Activated CD4-positive, alpha-beta T cell treated with anti-CD3 and anti-CD28 coated beads, Interleukin-2, amount 10 ng/mL, durations not matched to agents 7 days and 5 days (primary cell): ENCODE results near the gene NOTUM. TPM values are rescaled to one million over a fixed set of nuclear protein-coding genes. Genes with fewer than 3 reads are reported as not detected.
"Not testable (repeated sequence)": the region's sequence is repeated elsewhere in the genome, so short reads cannot be mapped to it uniquely, and the experiment has no call there.

ENCODE experiments used
- CTCF ChIA-PET: fragments of 350-600 bp; sonication (Branson Sonifier 250); formaldehyde crosslinking; loops from one replicate; lab custom pipeline; 2021; ENCODE audit warnings: antibody characterized with exemption; lab: Charles Lee
- POLR2A ChIA-PET: fragments of 350-600 bp; sonication (Branson Sonifier 250); formaldehyde crosslinking; loops from one replicate; lab custom pipeline; 2021; ENCODE audit warnings: antibody characterized with exemption; lab: Charles Lee
- DNase-seq: peaks from one replicate; pipeline ENCODE4 v3.0.0-alpha.2; 2020
- H3K27ac Mint-ChIP-seq: one replicate; pipeline ENCODE4 v1.8.0; 2021; ENCODE audit warnings: mild to moderate bottlenecking, moderate library complexity, mixed read lengths
- H3K27me3 Mint-ChIP-seq: one replicate; pipeline ENCODE4 v1.8.0; 2021; ENCODE audit warnings: mixed read lengths
- H3K36me3 Mint-ChIP-seq: one replicate; pipeline ENCODE4 v1.8.0; 2021; ENCODE audit warnings: low read depth, mixed read lengths
- H3K4me1 Mint-ChIP-seq: one replicate; pipeline ENCODE4 v1.8.0; 2021; ENCODE audit warnings: mixed read lengths
- H3K4me3 Mint-ChIP-seq: one replicate; pipeline ENCODE4 v1.8.0; 2021; ENCODE audit warnings: mild to moderate bottlenecking, moderate library complexity, mixed read lengths
- H3K9me3 Mint-ChIP-seq: one replicate; pipeline ENCODE4 v1.8.0; 2021; ENCODE audit warnings: mixed read lengths
- total RNA-seq, 2 experiments: library from RNA; stranded (reverse); gene quantifications; one replicate each; pipeline ENCODE4 v1.2.3, GENCODE V29; 2021

NOTUM gene
- total RNA-seq, 2 experiments from 2014 or later = 0.23 to 0.55 TPM

GRCh38 chr17:81956607-81957589 is 4.1 kb downstream of the NOTUM start:
- peaks cover 6% of the 10 kb centered on the region for H3K4me1 Mint-ChIP-seq
- POLR2A ChIA-PET = no interaction called here
- H3K27me3 Mint-ChIP-seq = peaks cover 14% of the 10 kb centered on the region
- CTCF ChIA-PET = no interaction called here
- H3K9me3 Mint-ChIP-seq = no peaks in the 10 kb centered on the region
- H3K36me3 Mint-ChIP-seq = no peaks in the 10 kb centered on the region
- H3K27ac Mint-ChIP-seq = no peak overlapping the region
- no peak overlapping the region for H3K4me3 Mint-ChIP-seq
- DNase-seq = no peak

DNA sequence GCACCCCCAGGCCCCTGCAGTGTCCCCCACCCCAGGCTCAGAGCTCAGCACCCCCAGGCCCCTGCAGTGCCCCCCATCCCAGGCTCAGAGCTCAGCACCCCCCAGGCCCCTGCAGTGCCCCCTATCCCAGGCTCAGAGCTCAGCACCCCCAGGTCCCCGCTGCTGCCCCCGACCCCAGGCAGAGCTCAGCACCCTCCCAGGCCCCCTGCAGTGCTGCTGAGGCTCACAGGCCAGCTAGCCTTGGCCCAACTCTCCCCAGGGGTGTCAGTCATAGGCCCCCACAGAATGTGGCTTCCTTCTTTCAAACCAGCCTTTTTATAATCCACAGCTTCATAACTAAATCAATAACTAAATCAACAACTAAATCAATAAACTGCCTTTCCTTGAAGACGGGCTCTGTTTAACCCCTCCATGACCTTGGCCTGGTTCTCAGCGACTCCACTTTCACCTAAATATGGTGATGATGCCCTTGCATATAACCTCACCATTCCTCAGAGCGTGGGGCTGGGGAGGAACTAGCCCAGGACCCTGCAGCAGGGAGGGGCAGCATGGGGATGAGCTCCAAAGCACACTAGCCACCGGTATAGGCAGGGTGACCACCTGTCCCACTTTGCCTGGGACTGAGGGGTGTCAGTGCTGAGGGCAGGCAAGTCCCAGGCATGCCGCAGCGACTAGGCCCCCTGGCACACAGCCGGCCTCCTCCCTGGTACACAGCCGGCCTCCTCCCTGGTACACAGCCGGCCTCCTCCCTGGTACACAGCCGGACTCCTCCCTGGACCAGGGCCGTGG is 5.0 kb downstream of the NOTUM start:
- ChIA-PET POLR2A (no interaction called here), CTCF (interaction anchor here (0.7 to 1.5 kb wide), 2 partner anchors 64 to 66 kb away, joined by 3 to 6 read pairs; partner anchors contain the start of genes CENPX and LRRC45)
- H3K27me3 Mint-ChIP-seq = peaks cover 14% of the 10 kb centered on the region
- H3K4me1 Mint-ChIP-seq = peaks cover 8% of the 10 kb centered on the region
- H3K27ac Mint-ChIP-seq = no peak overlapping the region
- DNase-seq = no peak
- H3K4me3 Mint-ChIP-seq = no peak overlapping the region
- H3K36me3 Mint-ChIP-seq = no peaks in the 10 kb centered on the region
- no peaks in the 10 kb centered on the region for H3K9me3 Mint-ChIP-seq

DNA sequence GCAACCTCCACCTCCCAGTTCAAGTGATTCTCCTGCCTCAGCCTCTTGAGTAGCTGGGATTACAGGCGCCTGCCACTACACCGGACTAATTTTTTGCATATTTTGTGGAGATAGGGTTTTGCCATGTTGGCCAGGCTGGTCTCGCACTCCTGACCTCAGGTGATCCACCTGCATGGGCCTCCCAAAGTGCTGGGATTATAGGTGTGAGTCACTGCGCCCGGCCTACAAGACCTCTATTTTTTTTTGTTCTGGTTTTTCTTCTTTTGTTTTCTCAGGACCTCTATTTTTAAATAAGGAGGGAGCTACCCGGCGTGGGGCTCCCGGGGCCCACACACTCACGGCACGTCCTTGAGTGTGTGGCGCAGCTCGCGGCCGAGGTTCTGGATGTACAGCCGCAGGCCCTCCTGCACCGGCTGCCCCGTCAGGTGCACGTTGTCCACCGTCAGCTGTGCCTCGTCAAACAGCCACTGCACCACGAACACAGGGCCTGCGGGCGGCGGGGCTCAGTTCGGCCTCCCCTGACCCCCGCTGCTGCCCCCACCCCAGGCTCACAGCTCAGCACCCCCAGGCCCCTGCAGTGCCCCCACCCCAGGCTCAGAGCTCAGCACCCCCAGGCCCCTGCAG is 5.8 kb downstream of the NOTUM start:
- Mint-ChIP-seq H3K27me3 (peaks cover 14% of the 10 kb centered on the region), H3K27ac (no peak overlapping the region), H3K4me3 (no peak overlapping the region), H3K9me3 (no peaks in the 10 kb centered on the region), H3K4me1 (peaks cover 8% of the 10 kb centered on the region), H3K36me3 (no peaks in the 10 kb centered on the region)
- POLR2A ChIA-PET = no interaction called here
- CTCF ChIA-PET = interaction anchor here (0.6 to 1.5 kb wide), 6 partner anchors 8 to 392 kb away, joined by 3 to 6 read pairs (median 3); partner anchors contain the start of genes CENPX, DCXR and LRRC45
- no peak for DNase-seq

GRCh38 chr17:81954131-81955057 is 6.6 kb downstream of the NOTUM start:
- H3K27me3 Mint-ChIP-seq = peaks cover 14% of the 10 kb centered on the region
- CTCF ChIA-PET = interaction anchor here (0.6 to 1.5 kb wide), 5 partner anchors 8 to 392 kb away, joined by 3 to 6 read pairs (median 3); partner anchors contain the start of genes CENPX, DCXR and LRRC45
- DNase-seq = no peak
- H3K4me3 Mint-ChIP-seq = no peak overlapping the region
- H3K36me3 Mint-ChIP-seq = no peaks in the 10 kb centered on the region
- no peaks in the 10 kb centered on the region for H3K9me3 Mint-ChIP-seq
- POLR2A ChIA-PET = no interaction called here
- peaks cover 8% of the 10 kb centered on the region for H3K4me1 Mint-ChIP-seq
- H3K27ac Mint-ChIP-seq = no peak overlapping the region

GRCh38 chr17:81953443-81953842 is 7.5 kb downstream of the NOTUM start:
- H3K36me3 Mint-ChIP-seq, H3K27me3 Mint-ChIP-seq, H3K9me3 Mint-ChIP-seq, H3K4me1 Mint-ChIP-seq, H3K4me3 Mint-ChIP-seq, DNase-seq, POLR2A ChIA-PET, H3K27ac Mint-ChIP-seq: not testable (repeated sequence)
- CTCF ChIA-PET = interaction anchor here (0.7 to 1.4 kb wide), 3 partner anchors 9 to 37 kb away, joined by 3 read pairs; no protein-coding TSS in a partner anchor

DNA sequence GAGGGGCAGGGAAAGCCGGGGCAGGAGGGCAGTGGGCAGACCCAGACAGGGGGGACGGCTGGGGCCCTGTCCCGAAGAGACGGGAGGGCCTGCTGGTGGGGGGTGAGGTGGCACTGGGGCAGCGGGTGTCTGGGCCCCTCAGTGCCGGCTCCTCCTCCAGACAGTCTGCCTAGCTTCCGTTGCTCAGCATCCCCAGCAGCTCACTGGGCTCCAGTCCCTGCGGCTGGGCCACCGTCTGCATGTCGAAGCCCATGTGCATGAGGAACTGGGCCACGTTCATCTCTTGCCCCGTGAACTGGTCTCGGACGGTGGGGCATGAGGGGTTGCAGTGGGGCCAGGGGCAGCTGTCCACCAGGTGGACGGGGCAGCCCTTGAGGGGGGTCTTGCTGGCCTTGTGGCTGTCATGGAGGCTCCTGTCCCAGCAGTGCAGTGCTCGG is 8.2 kb downstream of the NOTUM start:
- DNase-seq = no peak
- ChIA-PET POLR2A (no interaction called here), CTCF (no interaction called here)
- Mint-ChIP-seq H3K27me3 (peaks cover 2% of the 10 kb centered on the region), H3K36me3 (no peaks in the 10 kb centered on the region), H3K4me1 (peaks cover 3% of the 10 kb centered on the region), H3K4me3 (no peak overlapping the region), H3K27ac (no peak overlapping the region), H3K9me3 (no peaks in the 10 kb centered on the region)

DNA sequence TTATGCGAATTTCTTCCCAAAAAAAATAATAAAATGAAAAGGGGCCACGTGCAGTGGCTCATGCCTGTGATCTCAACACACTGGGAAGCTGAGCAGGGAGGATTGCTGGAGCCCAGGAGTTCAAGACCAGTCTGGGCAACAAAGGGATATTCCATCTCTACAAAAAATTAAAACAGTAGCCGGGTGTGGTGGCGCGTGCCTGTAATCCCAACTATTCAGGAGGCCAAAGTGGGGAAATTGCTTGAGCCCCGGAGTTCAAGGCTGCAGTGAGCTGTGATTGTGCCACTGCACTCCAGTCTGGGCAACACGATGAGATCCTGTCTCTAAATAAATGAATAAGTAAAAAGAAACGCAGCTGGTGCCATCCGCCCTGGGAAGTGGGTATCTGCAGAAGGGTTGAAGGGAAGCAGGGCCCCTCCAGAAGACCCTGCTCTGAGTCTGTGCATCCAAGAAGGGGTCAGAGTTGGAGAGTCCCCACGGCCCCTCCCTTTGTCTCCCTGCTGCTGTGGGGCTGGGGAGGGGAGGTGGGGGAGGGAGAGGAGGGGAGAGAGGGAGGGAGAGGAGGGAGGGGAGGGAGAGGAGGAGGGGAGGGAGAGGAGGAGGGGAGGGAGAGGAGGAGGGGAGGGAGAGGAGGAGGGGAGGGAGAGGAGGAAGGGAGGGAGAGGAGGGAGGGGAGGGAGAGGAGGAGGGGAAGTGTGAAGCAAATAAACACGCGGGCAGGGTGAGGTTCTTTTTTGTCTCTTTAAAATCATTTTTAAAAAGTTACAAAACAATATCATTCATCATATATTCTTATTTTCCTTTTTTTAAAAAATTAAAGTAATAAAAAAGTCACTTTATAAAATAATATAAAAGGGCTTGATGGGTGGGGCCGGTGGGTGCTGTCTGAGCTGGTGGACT is 9.0 kb downstream of the NOTUM start:
- Mint-ChIP-seq H3K4me1 (peaks cover 3% of the 10 kb centered on the region), H3K4me3 (no peak overlapping the region), H3K36me3 (no peaks in the 10 kb centered on the region), H3K27me3 (peaks cover 2% of the 10 kb centered on the region), H3K27ac (peak overlapping the region; percentile 10), H3K9me3 (no peaks in the 10 kb centered on the region)
- POLR2A ChIA-PET = no interaction called here
- CTCF ChIA-PET = interaction anchor here (0.8 to 4.1 kb wide), 2 partner anchors 8 to 289 kb away, joined by 4 to 21 read pairs; partner anchors contain the start of gene NOTUM
- no peak for DNase-seq

- no peak for DNase-seq
- Mint-ChIP-seq H3K36me3 (no peaks in the 10 kb centered on the region), H3K4me3 (no peak overlapping the region), H3K27me3 (peaks cover 2% of the 10 kb centered on the region), H3K27ac (no peak overlapping the region), H3K9me3 (no peaks in the 10 kb centered on the region), H3K4me1 (peaks cover 3% of the 10 kb centered on the region)
- CTCF ChIA-PET = interaction anchor here (0.7 to 4.1 kb wide), 3 partner anchors 10 to 342 kb away, joined by 4 to 21 read pairs (median 6); partner anchors contain the start of gene NOTUM
- POLR2A ChIA-PET = no interaction called here
Measured at GRCh38 chr17:81950501-81950900, 10.5 kb downstream of the NOTUM start.

DNA sequence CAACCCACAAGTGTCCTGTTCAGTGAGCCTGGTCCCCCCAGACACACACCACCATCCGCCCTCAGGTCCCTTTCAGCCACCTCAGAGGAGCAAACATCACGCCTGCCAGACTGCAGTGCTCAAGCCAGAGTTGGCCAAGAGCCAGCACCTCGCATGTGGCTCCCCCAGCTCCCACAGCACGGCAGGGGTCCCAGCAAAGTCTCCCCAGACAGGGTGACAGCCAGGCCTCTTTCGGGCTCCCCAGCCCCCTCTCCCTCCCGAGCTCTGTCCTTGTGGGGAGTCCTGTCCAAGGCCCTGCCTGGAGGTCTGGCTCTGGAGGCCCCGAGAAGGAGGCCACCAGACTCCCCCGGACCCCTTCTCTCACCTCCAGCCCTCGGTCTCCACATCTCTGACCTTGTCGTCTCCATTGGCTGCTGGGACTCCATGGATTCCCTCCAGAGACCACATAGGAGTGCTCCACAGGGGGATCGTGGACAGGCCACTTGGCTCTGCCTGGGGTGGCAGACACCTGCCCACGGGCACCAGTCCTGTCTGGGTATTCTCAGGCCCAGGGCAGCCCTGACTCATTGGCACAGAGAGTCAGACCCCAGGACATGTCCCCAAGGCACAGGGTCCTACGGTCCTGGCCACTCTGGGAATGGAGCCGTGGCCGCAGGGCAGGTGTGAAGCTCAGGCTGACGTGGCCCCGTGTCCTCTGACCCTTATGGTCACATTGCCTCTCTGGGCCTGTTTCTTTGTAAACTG is 12.2 kb downstream of the NOTUM start:
- Mint-ChIP-seq H3K27ac (no peak overlapping the region), H3K9me3 (no peaks in the 10 kb centered on the region), H3K36me3 (no peaks in the 10 kb centered on the region), H3K27me3 (peaks cover 2% of the 10 kb centered on the region), H3K4me1 (peaks cover 3% of the 10 kb centered on the region), H3K4me3 (no peak overlapping the region)
- ChIA-PET POLR2A (no interaction called here), CTCF (interaction anchor here (0.7 to 4.1 kb wide), 2 partner anchors 11 to 63 kb away, joined by 3 to 21 read pairs; partner anchors contain the start of gene NOTUM)
- no peak for DNase-seq

GRCh38 chr17:81947189-81947588 is 13.8 kb downstream of the NOTUM start, which contains the start of gene MYADML2:
MYADML2 (minus strand) TSS chr17:81947233; CDS start chr17:81941741, 5,492 bp downstream.
- Mint-ChIP-seq H3K36me3 (no peaks in the 10 kb centered on the region), H3K27ac (no peak within 1 kb of the TSS), H3K4me1 (peaks cover 3% of the 10 kb centered on the region), H3K27me3 (peaks cover 2% of the 10 kb centered on the region), H3K9me3 (no peaks in the 10 kb centered on the region), H3K4me3 (no peak within 1 kb of the TSS)
- POLR2A ChIA-PET = no interaction called here
- DNase-seq = no peak
- CTCF ChIA-PET = no interaction called here
